ENCODE data around the gene ASXL2. TPM values are rescaled to one million over a fixed set of nuclear protein-coding genes. Genes with fewer than 3 reads are reported as not detected.

Gene ASXL2
- total RNA-seq, 6 experiments from 2014 or later: 9.1 to 13.4 (median 12.0) TPM

GRCh38 chr2:25690058-25690457, 188.2 kb downstream of the ASXL2 start:
- DNase-seq (peak in 1 of 3 donors; percentile 7), ATAC-seq (no peak)
- TF ChIP-seq POLR2A (IDR thresholded peaks at IDR 0.05) (no peak), CTCF (IDR thresholded peaks at IDR 0.05) (no peak)
- no peaks in the 10 kb centered on the region for H3K27me3 ChIP-seq
- no peaks in the 10 kb centered on the region for H3K9me3 ChIP-seq
- no peaks in the 10 kb centered on the region for H3K4me1 ChIP-seq
- 67% methylated on average over 1 of the region's 1 CpG for WGBS (ENCODE audit: insufficient coverage, low coverage, low lambda C conversion rate, missing lambda C conversion rate)
- no peak overlapping the region for H3K27ac ChIP-seq
- intact Hi-C loops (cut with DNase I): no loop called here
- no peak overlapping the region for H3K4me3 ChIP-seq
- H3K36me3 ChIP-seq: no peaks in the 10 kb centered on the region

- no peaks in the 10 kb centered on the region for H3K4me1 ChIP-seq
- H3K9me3 ChIP-seq: no peaks in the 10 kb centered on the region
- H3K27ac ChIP-seq: no peak overlapping the region
- intact Hi-C loops (cut with DNase I): no loop called here
- H3K36me3 ChIP-seq: no peaks in the 10 kb centered on the region
- no peak for TF ChIP-seq POLR2A (IDR thresholded peaks at IDR 0.05)
- no peak for TF ChIP-seq CTCF (IDR thresholded peaks at IDR 0.05)
- H3K4me3 ChIP-seq: no peak overlapping the region
- no peaks in the 10 kb centered on the region for H3K27me3 ChIP-seq
- 90% methylated on average over 5 of the region's 6 CpGs for WGBS (ENCODE audit: insufficient coverage, low coverage, low lambda C conversion rate, missing lambda C conversion rate)
- DNase-seq (no peak), ATAC-seq (no peak)
Observed at GRCh38 chr2:25688236-25688635, 190.1 kb downstream of the ASXL2 start.

GRCh38 chr2:25685741-25686140, 192.5 kb downstream of the ASXL2 start:
- Histone ChIP-seq H3K27ac (no peak overlapping the region), H3K9me3 (no peaks in the 10 kb centered on the region), H3K27me3 (no peaks in the 10 kb centered on the region), H3K4me3 (no peak overlapping the region), H3K36me3 (no peaks in the 10 kb centered on the region), H3K4me1 (no peaks in the 10 kb centered on the region)
- intact Hi-C loops (cut with DNase I): no loop called here
- TF ChIP-seq CTCF (IDR thresholded peaks at IDR 0.05) (no peak), POLR2A (IDR thresholded peaks at IDR 0.05) (no peak)
- WGBS (ENCODE audit: insufficient coverage, low coverage, low lambda C conversion rate, missing lambda C conversion rate): 58% methylated on average over 2 of the region's 2 CpGs
- no peak for DNase-seq
- peak; percentile 36 to 75 (median 54) for ATAC-seq

GRCh38 chr2:25684577-25685473, 193.5 kb downstream of the ASXL2 start:
- Histone ChIP-seq H3K4me3 (no peak overlapping the region), H3K27me3 (no peaks in the 10 kb centered on the region), H3K9me3 (no peaks in the 10 kb centered on the region), H3K27ac (no peak overlapping the region), H3K36me3 (no peaks in the 10 kb centered on the region), H3K4me1 (no peaks in the 10 kb centered on the region)
- WGBS (ENCODE audit: insufficient coverage, low coverage, low lambda C conversion rate, missing lambda C conversion rate): 81% methylated on average over 15 of the region's 20 CpGs
- DNase-seq (no peak), ATAC-seq (no peak)
- intact Hi-C loops (cut with DNase I): no loop called here
- TF ChIP-seq CTCF (IDR thresholded peaks at IDR 0.05): no peak
- TF ChIP-seq POLR2A (IDR thresholded peaks at IDR 0.05): no peak

Small RNA genes within 50 kb of the gene (small RNA-seq; reads per million reads assigned to genes)
- gene NDUFB4P4 (0 reads per million in 2 experiments), gene RF00019 (0 reads per million in 2 experiments)

Other genes starting within 250 kb of the ASXL2 start
- 10 to 100 TPM in 1 of 6 experiments, 1 to 10 TPM in 5; 7.0 to 10.3 (median 8.8) TPM for gene DTNB, start 204.9 kb downstream of the ASXL2 start, total RNA-seq
- gene KIF3C, start 104.0 kb upstream of the ASXL2 start, total RNA-seq: 1 to 10 TPM in 3 of 6 experiments, under 1 TPM in 3; 0.88 to 2.2 (median 1.0) TPM
- 10 to 100 TPM; 41.6 to 95.1 (median 70.6) TPM for gene RAB10, start 155.6 kb upstream of the ASXL2 start, total RNA-seq